HepG2 (cell line): ENCODE results near the gene JMJD8. TPM values are rescaled to one million over a fixed set of nuclear protein-coding genes. Genes with fewer than 3 reads are reported as not detected.

Source experiments
- MTA1 ChIP-seq: sonication (generic); formaldehyde crosslinking; IDR thresholded peaks from 2 replicates; pipeline ENCODE4 v1.4.0; 2020; ENCODE audit warnings: missing genetic modification reagents, mild to moderate bottlenecking, borderline replicate concordance
- MXD1 ChIP-seq: sonication (generic); formaldehyde crosslinking; IDR thresholded peaks from 2 replicates; pipeline ENCODE4 v1.4.0; 2020; ENCODE audit warnings: mild to moderate bottlenecking, missing genetic modification reagents
- NRL ChIP-seq: sonication (generic); formaldehyde crosslinking; IDR thresholded peaks from 2 replicates; pipeline ENCODE4 v1.5.0; 2020; ENCODE audit warnings: missing genetic modification reagents, mild to moderate bottlenecking, moderate library complexity, borderline replicate concordance
- PCBP2 ChIP-seq: fragments of 200-400 bp; formaldehyde crosslinking; optimal IDR thresholded peaks from 2 replicates; pipeline ENCODE3; 2018; ENCODE audit warnings: low read length, low read depth; ENCODE audit not compliant: poor library complexity, severe bottlenecking
- REST ChIP-seq, 2 experiments: IDR thresholded peaks; 2 replicates each; pipeline ENCODE4 v1.6.1; 2011 to 2012; ENCODE audit warnings: low read length in 2 of 2, borderline replicate concordance in 1 of 2, low read depth in 1 of 2, mild to moderate bottlenecking in 1 of 2, moderate library complexity in 1 of 2
- SOX6 ChIP-seq, 2 experiments: fragments of 450-650 bp in 1 of 2; sonication (generic) in 1 of 2; formaldehyde crosslinking in 1 of 2; IDR thresholded peaks; 2 replicates each; pipeline versions ENCODE4 v1.4.0 to v1.6.1; 2017 to 2020; ENCODE audit warnings: antibody characterized with exemption in 1 of 2, mild to moderate bottlenecking in 1 of 2, missing genetic modification reagents in 1 of 2
- SP2 ChIP-seq: sonication (generic); formaldehyde crosslinking; IDR thresholded peaks from 2 replicates; pipeline ENCODE4 v1.5.1; 2020; ENCODE audit warnings: mild to moderate bottlenecking, missing genetic modification reagents
- TEAD2 ChIP-seq: sonication (generic); formaldehyde crosslinking; IDR thresholded peaks from 2 replicates; pipeline ENCODE4 v1.9.0; 2021; ENCODE audit warnings: missing genetic modification reagents
- ZBTB3 ChIP-seq: sonication (generic); formaldehyde crosslinking; IDR thresholded peaks from 2 replicates; pipeline ENCODE4 v1.4.0; 2020; ENCODE audit warnings: low read depth, mild to moderate bottlenecking, moderate library complexity, missing genetic modification reagents, borderline replicate concordance
- ZHX1 ChIP-seq: sonication (generic); formaldehyde crosslinking; IDR thresholded peaks from 2 replicates; pipeline ENCODE4 v1.8.1; 2022; ENCODE audit warnings: low read depth, mild to moderate bottlenecking, missing genetic modification reagents
- ZNF430 ChIP-seq: sonication (generic); formaldehyde crosslinking; IDR thresholded peaks from 2 replicates; pipeline ENCODE4 v1.9.0; 2021; ENCODE audit warnings: mild to moderate bottlenecking, missing genetic modification reagents
- ZNF576 ChIP-seq: sonication (generic); formaldehyde crosslinking; IDR thresholded peaks from 2 replicates; pipeline ENCODE4 v1.4.0; 2020; ENCODE audit warnings: mild to moderate bottlenecking, missing genetic modification reagents
- ZNF598 ChIP-seq: sonication (generic); formaldehyde crosslinking; IDR thresholded peaks from 2 replicates; pipeline ENCODE4 v1.5.1; 2020; ENCODE audit warnings: mild to moderate bottlenecking, missing genetic modification reagents, borderline replicate concordance
- ZNF709 ChIP-seq: sonication (generic); formaldehyde crosslinking; IDR thresholded peaks from 2 replicates; pipeline ENCODE4 v1.5.0; 2020; ENCODE audit warnings: mild to moderate bottlenecking, missing genetic modification reagents
- ZNF710 ChIP-seq: sonication (generic); formaldehyde crosslinking; IDR thresholded peaks from 2 replicates; pipeline ENCODE4 v1.5.0; 2020; ENCODE audit warnings: mild to moderate bottlenecking, missing genetic modification reagents, borderline replicate concordance
- ZNF746 ChIP-seq: sonication (generic); formaldehyde crosslinking; IDR thresholded peaks from 2 replicates; pipeline ENCODE4 v1.8.0; 2022; ENCODE audit warnings: mild to moderate bottlenecking, missing genetic modification reagents
- ZSCAN25 ChIP-seq: sonication (generic); formaldehyde crosslinking; IDR thresholded peaks from 2 replicates; pipeline ENCODE4 v1.8.0; 2022; ENCODE audit warnings: mild to moderate bottlenecking, missing genetic modification reagents
- polyA plus RNA-seq, 8 experiments: library from polyadenylated mRNA; depleted of rRNA in 3 of 8; stranded (reverse) in 7 of 8; unstranded in 1 of 8; fragments of >200 nt; fragmentation: Illumina TruSeq in 4 of 8; extraction: Trizol in 4 of 8; gene quantifications; 2 replicates each; pipeline versions ENCODE4 v1.2.1 to v1.2.3, GENCODE V29; 2011 to 2016; ENCODE audit warnings: low read depth in 4 of 8, missing spikeins in 1 of 8, mixed read lengths in 1 of 8; ENCODE audit not compliant: insufficient read depth in 1 of 8
- total RNA-seq, 5 experiments: library from RNA; depleted of rRNA; stranded (reverse); fragments of >200 nt; fragmentation: Illumina TruSeq; extraction: Trizol; gene quantifications; 2 replicates each; pipeline ENCODE4 v1.2.3, GENCODE V29; 2016; ENCODE audit warnings: low read depth in 1 of 5

Gene JMJD8
- total and polyA plus RNA-seq, 2 of the 13 experiments (the other 11 are each of a cell fraction or from before 2014, with no cell fraction given): 2.6 to 11.8 TPM

GRCh38 chr16:721765-722540, 37.8 kb upstream of the JMJD8 start (continued):
- TF ChIP-seq NRL (CRISPR knock-in tag) (no peak), TEAD2 (no peak), ZNF710 (0 out of 2 replicates have a peak, but pooled peaks have one; percentile 9), REST (IDR thresholded peaks at IDR 0.05; ENCODE audit: borderline replicate concordance in 1 of 2, low read depth in 1 of 2, low read length in 2 of 2) (no peak), ZNF709 (CRISPR knock-in tag) (no peak), ZNF576 (0 out of 2 replicates have a peak, but pooled peaks have one; percentile 6), ZBTB3 (CRISPR knock-in tag) (no peak), ZNF430 (CRISPR knock-in tag) (peak; percentile 32; the same call in 1 of the 2 replicates), ZNF598 (CRISPR knock-in tag) (no peak), MXD1 (CRISPR knock-in tag) (0 out of 2 replicates have a peak, but pooled peaks have one; percentile 5), PCBP2 (no peak), SOX6 (IDR thresholded peaks at IDR 0.05) (no peak), SOX6 (CRISPR knock-in tag; IDR thresholded peaks at IDR 0.05) (0 out of 2 replicates have a peak, but pooled peaks have one; percentile 18), ZNF746 (CRISPR knock-in tag) (no peak), SP2 (CRISPR knock-in tag) (no peak), MTA1 (CRISPR knock-in tag) (peak; percentile 4; the same call in 1 of the 2 replicates), ZHX1 (CRISPR knock-in tag) (0 out of 2 replicates have a peak, but pooled peaks have one; percentile 2), ZSCAN25 (CRISPR knock-in tag) (no peak)
